Sigmoid colon (tissue), 7 donors: ENCODE data around the gene IZUMO3. TPM values are rescaled to one million over a fixed set of nuclear protein-coding genes. Genes with fewer than 3 reads are reported as not detected.

Experiments
- DNase-seq: peaks from one replicate; pipeline ENCODE4 v3.0.0-alpha.2; 2019
- H3K27ac ChIP-seq, 4 donors: fragments of 200-600 bp; sonication (generic); one replicate each; pipeline ENCODE4 v1.5.1; 2016 to 2019; ENCODE audit warnings: mild to moderate bottlenecking in 1 of 4
- H3K27me3 ChIP-seq, 3 donors: fragments of 200-600 bp; sonication (generic); one replicate each; pipeline ENCODE4 v1.5.1; 2019; ENCODE audit warnings: mild to moderate bottlenecking in 1 of 3
- H3K36me3 ChIP-seq, 4 donors: fragments of 200-600 bp; sonication (generic); one replicate each; pipeline ENCODE4 v1.5.1; 2016 to 2019
- H3K4me1 ChIP-seq, 4 donors: fragments of 200-600 bp; sonication (generic); one replicate each; pipeline ENCODE4 v1.5.1; 2017 to 2019
- H3K4me3 ChIP-seq, 4 donors: fragments of 200-600 bp; sonication (generic); one replicate each; pipeline ENCODE4 v1.5.1; 2017 to 2019; ENCODE audit warnings: mild to moderate bottlenecking in 2 of 4, moderate library complexity in 1 of 4
- H3K9me3 ChIP-seq, 4 donors: fragments of 200-600 bp in 3 of 4; sonication (generic) in 3 of 4; one replicate each; pipeline versions ENCODE4 v1.5.1 to v1.6.1; 2013 to 2019
- CTCF ChIP-seq, 4 experiments: fragments of 450-650 bp in 3 of 4; fragments of 200-600 bp in 1 of 4; IDR thresholded peaks; one replicate each; pipeline ENCODE4 v1.5.1; 2016 to 2019; ENCODE audit warnings: antibody characterized with exemption in 4 of 4, mild to moderate bottlenecking in 3 of 4, moderate library complexity in 2 of 4
- EP300 ChIP-seq, 4 donors: sonication (generic); formaldehyde crosslinking; IDR thresholded peaks; one replicate each; pipeline ENCODE4 v1.6.1; 2017; ENCODE audit warnings: antibody characterized with exemption in 4 of 4
- POLR2A ChIP-seq, 2 donors: fragments of 450-650 bp; IDR thresholded peaks; one replicate each; pipeline ENCODE4 v1.6.1; 2016; ENCODE audit warnings: antibody characterized with exemption in 2 of 2, mild to moderate bottlenecking in 2 of 2, moderate library complexity in 2 of 2
- POLR2AphosphoS5 ChIP-seq, 4 donors: sonication (generic); formaldehyde crosslinking; IDR thresholded peaks; one replicate each; pipeline ENCODE4 v1.6.1; 2017; ENCODE audit warnings: antibody characterized with exemption in 4 of 4
- WGBS, 2 donors: extraction: QIAGEN DNeasy Blood & Tissue Kit; methylation state at CpG; one replicate each; pipeline ENCODE4 v1.1.7; 2013; 5-methylcytosine and 5-hydroxymethylcytosine counted together
- intact Hi-C: fragments of 100-400 bp; cut with DNase I; formaldehyde crosslinking; loops from one replicate; pipeline ENCODE4 v1.15.1; 2023
- polyA plus RNA-seq, 3 donors: library from polyadenylated mRNA; stranded (reverse); fragments of 200-250 nt; gene quantifications; one replicate each; pipeline ENCODE4 v1.2.3, GENCODE V29; 2013
- total RNA-seq, 4 donors: library from RNA; depleted of rRNA; stranded (reverse); fragments of >200 nt; gene quantifications; one replicate each; pipeline ENCODE4 v1.1.0, GENCODE V29; 2016
- donor health status: healthy with polysubstance abuse.
- donor health status: Bipolar disorder and iron deficiency.
- donor health status: healthy.

The IZUMO3 gene
- total and polyA plus RNA-seq, 7 donors: not detected

DNA sequence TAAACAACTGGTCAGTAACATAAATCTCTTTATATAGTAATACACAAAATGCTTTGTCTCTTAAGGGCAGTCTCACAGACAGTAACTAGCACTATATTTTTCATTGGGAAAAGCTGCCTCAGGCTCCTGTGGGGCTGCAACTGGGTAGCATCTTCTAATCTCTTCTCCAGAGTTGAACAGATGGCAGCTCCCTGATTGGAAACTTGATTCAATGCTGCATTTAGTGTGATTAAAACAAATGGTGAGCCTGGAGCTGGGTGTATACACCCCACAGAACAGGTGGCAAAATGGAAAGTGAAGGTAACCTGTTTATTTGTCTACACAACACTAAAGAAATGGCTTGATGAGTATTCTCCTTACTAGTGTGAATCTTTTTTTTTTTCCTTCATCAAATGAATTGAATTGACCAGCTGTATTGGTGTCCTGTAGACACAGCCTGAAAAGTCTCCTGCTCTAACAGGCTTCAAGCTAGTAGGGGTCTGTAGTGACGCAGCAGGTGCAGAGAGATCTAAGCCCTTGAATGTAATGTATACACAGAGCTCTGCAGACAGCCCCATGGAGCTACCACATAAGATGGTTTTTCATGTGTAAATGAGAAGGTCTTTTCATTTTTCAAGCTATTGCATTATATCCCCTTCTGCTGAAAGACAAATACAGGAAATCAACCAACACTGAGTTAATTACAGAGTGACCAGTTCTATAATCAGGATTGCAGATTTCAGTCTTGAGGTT is 43.3 kb downstream of the IZUMO3 start:
- Histone ChIP-seq H3K4me1 (no peaks in the 10 kb centered on the region), H3K9me3 (no peaks in the 10 kb centered on the region), H3K36me3 (no peaks in the 10 kb centered on the region), H3K27me3 (no peaks in the 10 kb centered on the region), H3K27ac (no peak overlapping the region), H3K4me3 (no peak overlapping the region)
- intact Hi-C loops: no loop called here
- no peak for TF ChIP-seq POLR2AphosphoS5 (IDR thresholded peaks at IDR 0.05)
- no peak for TF ChIP-seq CTCF (IDR thresholded peaks at IDR 0.05)
- TF ChIP-seq EP300 (IDR thresholded peaks at IDR 0.05): no peak
- no peak for TF ChIP-seq POLR2A (IDR thresholded peaks at IDR 0.05)
- DNase-seq: no peak
- 86 to 93% methylated on average over 1 of the region's 1 CpG for WGBS, 2 donors

- Histone ChIP-seq H3K4me1 (no peaks in the 10 kb centered on the region), H3K4me3 (no peak overlapping the region), H3K9me3 (no peaks in the 10 kb centered on the region), H3K27ac (no peak overlapping the region), H3K27me3 (no peaks in the 10 kb centered on the region), H3K36me3 (no peaks in the 10 kb centered on the region)
- 70 to 76% methylated on average over 3 of the region's 3 CpGs for WGBS, 2 donors
- TF ChIP-seq POLR2A (IDR thresholded peaks at IDR 0.05) (no peak), EP300 (IDR thresholded peaks at IDR 0.05) (no peak), CTCF (IDR thresholded peaks at IDR 0.05) (no peak), POLR2AphosphoS5 (IDR thresholded peaks at IDR 0.05) (no peak)
- no peak for DNase-seq
- intact Hi-C loops: no loop called here
These were observed 44.9 kb downstream of the IZUMO3 start for GRCh38 chr9:24500761-24501160.

- H3K27me3 ChIP-seq: no peaks in the 10 kb centered on the region
- intact Hi-C loops: no loop called here
- TF ChIP-seq EP300 (IDR thresholded peaks at IDR 0.05) (no peak), POLR2A (IDR thresholded peaks at IDR 0.05) (no peak), CTCF (IDR thresholded peaks at IDR 0.05) (no peak), POLR2AphosphoS5 (IDR thresholded peaks at IDR 0.05) (no peak)
- no peaks in the 10 kb centered on the region for H3K9me3 ChIP-seq
- no peak overlapping the region for H3K27ac ChIP-seq
- no peak for DNase-seq
- 48 to 51% methylated on average over 2 of the region's 2 CpGs for WGBS, 2 donors
- no peaks in the 10 kb centered on the region for H3K36me3 ChIP-seq
- H3K4me3 ChIP-seq: no peak overlapping the region
- H3K4me1 ChIP-seq: no peaks in the 10 kb centered on the region
These were observed 47.1 kb downstream of the IZUMO3 start for GRCh38 chr9:24498632-24499031.

DNA sequence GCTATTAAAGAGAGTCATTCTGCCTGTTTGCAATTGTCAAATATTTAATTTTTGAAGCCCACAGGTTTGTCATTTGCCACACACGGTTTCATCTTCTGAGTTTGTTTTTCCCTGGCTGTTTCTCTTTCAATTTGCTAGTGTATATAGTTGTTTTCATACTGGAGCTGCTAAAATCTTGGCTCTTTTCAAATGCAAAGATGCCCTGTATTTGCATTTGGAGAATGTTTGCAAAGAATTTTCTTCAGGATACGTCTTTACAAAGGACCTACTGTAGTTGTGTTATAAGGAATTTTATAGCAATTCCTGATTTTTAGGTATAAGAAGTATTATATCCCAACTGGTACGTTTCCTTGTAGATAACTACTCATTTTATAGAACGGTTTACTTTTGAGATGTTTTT is 48.0 kb downstream of the IZUMO3 start:
- no peaks in the 10 kb centered on the region for H3K27me3 ChIP-seq
- DNase-seq: no peak
- no peaks in the 10 kb centered on the region for H3K36me3 ChIP-seq
- no peaks in the 10 kb centered on the region for H3K4me1 ChIP-seq
- H3K4me3 ChIP-seq: no peak overlapping the region
- H3K27ac ChIP-seq: no peak overlapping the region
- H3K9me3 ChIP-seq: no peaks in the 10 kb centered on the region
- WGBS, 2 donors: 78 to 81% methylated on average over 4 of the region's 4 CpGs
- TF ChIP-seq CTCF (IDR thresholded peaks at IDR 0.05) (no peak), EP300 (IDR thresholded peaks at IDR 0.05) (no peak), POLR2AphosphoS5 (IDR thresholded peaks at IDR 0.05) (no peak), POLR2A (IDR thresholded peaks at IDR 0.05) (no peak)
- intact Hi-C loops: no loop called here
